SK-N-SH treated with all-trans-retinoic acid at 6 μM for 48 hours (cell line): ENCODE data around the gene KIF12.

ENCODE experiments used
- CREB5 ChIP-seq: fragments of 250-450 bp; sonication (Bioruptor Pico); IDR thresholded peaks from 2 replicates; pipeline ENCODE4 v1.5.1; 2020; ENCODE audit warnings: low read depth, mild to moderate bottlenecking, moderate library complexity
- CSDC2 ChIP-seq: fragments of 250-450 bp; sonication (Bioruptor Pico); IDR thresholded peaks from 2 replicates; pipeline ENCODE4 v1.5.0; 2020; ENCODE audit warnings: mild to moderate bottlenecking, moderate library complexity
- ESRRG ChIP-seq: fragments of 250-450 bp; sonication (Bioruptor Pico); IDR thresholded peaks from 2 replicates; pipeline ENCODE4 v1.6.1; 2021; ENCODE audit warnings: mild to moderate bottlenecking
- OSR1 ChIP-seq: fragments of 250-450 bp; sonication (Bioruptor Pico); IDR thresholded peaks from 2 replicates; pipeline ENCODE4 v1.8.0; 2022; ENCODE audit warnings: moderate library complexity, mild to moderate bottlenecking, inconsistent platforms
- PATZ1 ChIP-seq: fragments of 250-450 bp; sonication (Bioruptor Pico); IDR thresholded peaks from 2 replicates; pipeline ENCODE4 v1.8.0; 2020; ENCODE audit warnings: mild to moderate bottlenecking, moderate library complexity, borderline replicate concordance
- ZNF565 ChIP-seq: fragments of 450-650 bp; formaldehyde crosslinking; conservative IDR thresholded peaks from 2 replicates; pipeline ENCODE4 v1.5.0; 2020; ENCODE audit warnings: low read depth, mild to moderate bottlenecking, moderate library complexity
- ZNF70 ChIP-seq: fragments of 450-650 bp; formaldehyde crosslinking; IDR thresholded peaks from 2 replicates; pipeline ENCODE4 v1.5.0; 2020; ENCODE audit warnings: mild to moderate bottlenecking, moderate library complexity

- no peak for TF ChIP-seq ZNF565 (CRISPR knock-in tag)
- no peak for TF ChIP-seq OSR1 (CRISPR knock-in tag)
- no peak for TF ChIP-seq PATZ1 (CRISPR knock-in tag)
- no peak for TF ChIP-seq ZNF70 (CRISPR knock-in tag)
- no peak for TF ChIP-seq CSDC2 (CRISPR knock-in tag)
- no peak for TF ChIP-seq ESRRG (CRISPR knock-in tag)
- TF ChIP-seq CREB5 (CRISPR knock-in tag) = no peak
These were observed 24.2 kb upstream of the KIF12 start for GRCh38 chr9:114123031-114123977.
